ENCODE data around the gene XCR1. TPM values are rescaled to one million over a fixed set of nuclear protein-coding genes. Genes with fewer than 3 reads are reported as not detected.
"Not testable (repeated sequence)": the region's sequence is repeated elsewhere in the genome, so short reads cannot be mapped to it uniquely, and the experiment has no call there.

XCR1 gene
- total and polyA plus RNA-seq, 2 of the 8 experiments (the other 6 are each of a cell fraction or from before 2014, with no cell fraction given), result 0.53 TPM; not detected in 1

DNA sequence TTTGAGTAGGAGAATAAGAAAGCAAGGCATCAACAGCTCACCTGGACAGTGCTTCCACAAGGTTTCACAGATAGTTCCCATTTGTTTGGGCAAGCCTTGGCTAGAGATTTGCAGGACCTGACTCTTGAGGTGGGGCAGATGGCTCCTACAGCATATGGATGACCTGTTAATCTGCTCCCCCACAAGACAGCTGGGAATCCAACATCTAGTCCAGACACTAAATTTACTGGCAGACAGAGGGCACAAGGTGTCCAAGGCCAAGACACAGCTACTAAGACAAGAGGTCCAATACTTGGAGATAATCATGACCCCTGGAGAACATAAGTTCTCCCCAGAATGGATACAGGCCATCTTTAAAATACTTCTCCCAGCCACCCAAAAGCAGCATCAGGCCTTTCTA lies 23.6 kb downstream of the XCR1 start:
- POLR2A ChIA-PET (ENCODE audit: partially characterized antibody); H2AK5ac ChIP-seq (ENCODE audit: low read depth, low read length); H3K36me3 ChIP-seq (ENCODE audit: control insufficient read depth in 2 of 4, insufficient read depth in 4 of 4, low read length in 3 of 4); H3K9ac ChIP-seq (replicated peaks in 1 of 4; ENCODE audit: extremely low read depth in 1 of 4, low read depth in 3 of 4, low read length in 3 of 4); H3K9me3 ChIP-seq (ENCODE audit: insufficient read depth in 2 of 2, low read depth in 1 of 2, low read length in 1 of 2); H2AFZ ChIP-seq (ENCODE audit: low read length); H3K4ac ChIP-seq (replicated peaks; ENCODE audit: insufficient read length, low read depth, low read length); H3K23me2 ChIP-seq (ENCODE audit: low read depth, low read length); H3K4me2 ChIP-seq (ENCODE audit: insufficient read depth in 1 of 2, low read depth in 2 of 2, low read length in 2 of 2); H4K20me1 ChIP-seq (replicated peaks in 1 of 2; ENCODE audit: control insufficient read depth in 1 of 2, insufficient read depth in 2 of 2, low read length in 2 of 2); H2BK12ac ChIP-seq (ENCODE audit: low read depth, low read length); H2BK5ac ChIP-seq (ENCODE audit: low read depth, low read length); H4K8ac ChIP-seq (ENCODE audit: extremely low read depth, insufficient read depth, low read length); FAIRE-seq; H3K79me1 ChIP-seq (ENCODE audit: low read depth, low read length); H3K27ac ChIP-seq (ENCODE audit: low read depth, low read length); H3K79me2 ChIP-seq (ENCODE audit: control insufficient read depth in 1 of 2, insufficient read depth in 2 of 2, low read length in 2 of 2); H3K4me3 ChIP-seq (ENCODE audit: extremely low read depth in 1 of 4, insufficient read depth in 2 of 4, low read depth in 3 of 4, low read length in 4 of 4); H3K23ac ChIP-seq (ENCODE audit: insufficient read length); H3K56ac ChIP-seq (replicated peaks; ENCODE audit: insufficient read length, low read depth, low read length); DNase-seq (ENCODE audit: low read depth in 1 of 2, low spot score in 2 of 2); H3K18ac ChIP-seq (ENCODE audit: extremely low read depth, low read length); H3K14ac ChIP-seq (ENCODE audit: insufficient read length); H3K4me1 ChIP-seq (replicated peaks in 1 of 4; ENCODE audit: control insufficient read depth in 3 of 4, insufficient read depth in 4 of 4, low read length in 3 of 4); H3K27me3 ChIP-seq (replicated peaks in 1 of 4; ENCODE audit: control insufficient read depth in 3 of 4, extremely low read depth in 1 of 4, insufficient read depth in 3 of 4, low read length in 3 of 4); H2BK15ac ChIP-seq (ENCODE audit: low read length); H2BK20ac ChIP-seq (ENCODE audit: low read length); H4K5ac ChIP-seq (ENCODE audit: insufficient read length, low read depth, low read length); H4K91ac ChIP-seq (replicated peaks; ENCODE audit: insufficient read length, low read length); H2BK120ac ChIP-seq (replicated peaks; ENCODE audit: low read depth, low read length): not testable (repeated sequence)
- CTCF ChIA-PET (ENCODE audit: partially characterized antibody), result interaction anchor here (0.8 kb wide), 1 partner anchor 365 kb away, joined by 3 read pairs; no protein-coding TSS in a partner anchor

All from H1 (cell line).